Kidney epithelial cell (primary cell): ENCODE data around the gene DNMBP. TPM values are rescaled to one million over a fixed set of nuclear protein-coding genes. Genes with fewer than 3 reads are reported as not detected.

Experiments
- DNase-seq: peaks from one replicate; pipeline ENCODE4 v3.0.0-alpha.2; 2010; ENCODE audit warnings: low read depth
- H3K27me3 ChIP-seq: 2 replicates; pipeline ENCODE4 v1.6.0; 2011; ENCODE audit warnings: low read length; ENCODE audit not compliant: control insufficient read depth, insufficient read depth
- H3K36me3 ChIP-seq: 2 replicates; pipeline ENCODE4 v1.5.1; 2011; ENCODE audit warnings: low read length; ENCODE audit not compliant: control insufficient read depth, insufficient read depth
- H3K4me3 ChIP-seq: 2 replicates; pipeline ENCODE4 v1.5.1; 2011; ENCODE audit warnings: low read depth, mild to moderate bottlenecking, control low read depth, low read length
- total RNA-seq: library from RNA; depleted of rRNA; stranded (reverse); fragments of >200 nt; gene quantifications from 2 replicates; pipeline ENCODE4 v1.2.3, GENCODE V29; 2015
- TF ChIP-seq, protein P1 (sequence below): IDR thresholded peaks from 2 replicates; pipeline ENCODE4 v1.5.1; 2011; ENCODE audit warnings: mild to moderate bottlenecking, moderate library complexity, low read length, control low read depth, inconsistent platforms; ENCODE audit not compliant: insufficient read depth, poor library complexity, severe bottlenecking

Gene DNMBP
- total RNA-seq, 1 donor from 2014 or later: 15.3 TPM

GRCh38 chr10:99852481-99853213 is 157.1 kb downstream of the DNMBP start:
- no peak for DNase-seq
- H3K27me3 ChIP-seq: no peaks in the 10 kb centered on the region
- no peak overlapping the region for H3K4me3 ChIP-seq
- TF ChIP-seq, protein P1, sequence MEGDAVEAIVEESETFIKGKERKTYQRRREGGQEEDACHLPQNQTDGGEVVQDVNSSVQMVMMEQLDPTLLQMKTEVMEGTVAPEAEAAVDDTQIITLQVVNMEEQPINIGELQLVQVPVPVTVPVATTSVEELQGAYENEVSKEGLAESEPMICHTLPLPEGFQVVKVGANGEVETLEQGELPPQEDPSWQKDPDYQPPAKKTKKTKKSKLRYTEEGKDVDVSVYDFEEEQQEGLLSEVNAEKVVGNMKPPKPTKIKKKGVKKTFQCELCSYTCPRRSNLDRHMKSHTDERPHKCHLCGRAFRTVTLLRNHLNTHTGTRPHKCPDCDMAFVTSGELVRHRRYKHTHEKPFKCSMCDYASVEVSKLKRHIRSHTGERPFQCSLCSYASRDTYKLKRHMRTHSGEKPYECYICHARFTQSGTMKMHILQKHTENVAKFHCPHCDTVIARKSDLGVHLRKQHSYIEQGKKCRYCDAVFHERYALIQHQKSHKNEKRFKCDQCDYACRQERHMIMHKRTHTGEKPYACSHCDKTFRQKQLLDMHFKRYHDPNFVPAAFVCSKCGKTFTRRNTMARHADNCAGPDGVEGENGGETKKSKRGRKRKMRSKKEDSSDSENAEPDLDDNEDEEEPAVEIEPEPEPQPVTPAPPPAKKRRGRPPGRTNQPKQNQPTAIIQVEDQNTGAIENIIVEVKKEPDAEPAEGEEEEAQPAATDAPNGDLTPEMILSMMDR: no peak
- H3K36me3 ChIP-seq: no peaks in the 10 kb centered on the region

GRCh38 chr10:99851825-99852224 is 157.9 kb downstream of the DNMBP start:
- no peaks in the 10 kb centered on the region for H3K27me3 ChIP-seq
- TF ChIP-seq, protein P1: no peak
- no peak for DNase-seq
- H3K36me3 ChIP-seq: no peaks in the 10 kb centered on the region
- H3K4me3 ChIP-seq: no peak overlapping the region

DNA sequence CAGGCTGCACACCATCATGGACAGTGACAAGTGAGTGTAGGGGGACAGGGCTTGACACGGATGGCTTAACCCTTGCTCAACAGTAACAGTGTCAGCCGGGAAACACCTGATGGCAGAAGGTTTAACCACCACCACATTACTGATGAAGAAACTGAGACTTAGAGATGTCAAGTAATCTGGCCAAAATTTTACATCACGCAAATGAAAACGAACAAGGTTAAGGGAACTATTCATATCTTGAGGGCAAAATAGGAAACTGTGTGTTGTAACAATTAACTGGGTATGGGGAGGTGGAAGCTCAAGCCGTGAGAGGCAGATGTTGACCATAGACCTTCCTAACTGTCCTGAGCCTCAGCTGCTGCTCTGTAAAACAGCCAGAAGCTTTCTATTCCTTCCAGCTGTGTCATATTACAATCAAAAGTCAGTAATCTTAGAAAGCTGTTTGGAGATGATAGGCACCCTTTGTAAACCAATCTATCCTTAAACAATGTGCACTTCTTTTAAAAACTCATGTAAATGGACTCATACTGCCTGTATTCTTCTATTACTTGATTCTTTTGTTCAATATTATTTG is 158.9 kb downstream of the DNMBP start:
- TF ChIP-seq, protein P1: no peak
- H3K27me3 ChIP-seq: no peaks in the 10 kb centered on the region
- H3K4me3 ChIP-seq: no peak overlapping the region
- no peaks in the 10 kb centered on the region for H3K36me3 ChIP-seq
- no peak for DNase-seq

GRCh38 chr10:99850021-99850766 is 159.6 kb downstream of the DNMBP start:
- Histone ChIP-seq H3K36me3 (no peaks in the 10 kb centered on the region), H3K4me3 (no peak overlapping the region), H3K27me3 (no peaks in the 10 kb centered on the region)
- no peak for DNase-seq
- TF ChIP-seq, protein P1: no peak

GRCh38 chr10:99849536-99849935 is 160.2 kb downstream of the DNMBP start:
- no peaks in the 10 kb centered on the region for H3K36me3 ChIP-seq
- no peak overlapping the region for H3K4me3 ChIP-seq
- no peak for DNase-seq
- H3K27me3 ChIP-seq: no peaks in the 10 kb centered on the region
- TF ChIP-seq, protein P1: no peak
